Upper lobe of left lung (tissue), 4 donors: ENCODE data around the gene TK2.

Source experiments
- CTCF ChIP-seq, 6 experiments: fragments of 450-650 bp in 4 of 6; fragments of 200-600 bp in 2 of 6; sonication (generic) in 2 of 6; IDR thresholded peaks; one replicate each; pipeline ENCODE4 v1.5.1; 2016 to 2019; ENCODE audit warnings: antibody characterized with exemption in 6 of 6
- POLR2A ChIP-seq, 4 donors: fragments of 450-650 bp; IDR thresholded peaks; one replicate each; pipeline ENCODE4 v1.5.1; 2016 to 2017; ENCODE audit warnings: antibody characterized with exemption in 4 of 4, mild to moderate bottlenecking in 2 of 4
- POLR2AphosphoS5 ChIP-seq, 2 donors: sonication (generic); formaldehyde crosslinking; IDR thresholded peaks; one replicate each; pipeline ENCODE4 v1.5.1; 2017; ENCODE audit warnings: antibody characterized with exemption in 2 of 2

- TF ChIP-seq POLR2AphosphoS5 (IDR thresholded peaks at IDR 0.05) (no peak), CTCF (IDR thresholded peaks at IDR 0.05) (no peak), POLR2A (IDR thresholded peaks at IDR 0.05) (no peak)
Measured at GRCh38 chr16:66476328-66477027, 73.4 kb downstream of the TK2 start.
